Activated naive CD8-positive, alpha-beta T cell treated with anti-CD3 and anti-CD28 coated beads for 36 hours (primary cell): Measurements from ENCODE around the gene OLFML2B. TPM values are rescaled to one million over a fixed set of nuclear protein-coding genes. Genes with fewer than 3 reads are reported as not detected.

Source experiments
- DNase-seq: peaks from one replicate; pipeline ENCODE4 v3.0.0; 2021
- H3K27ac Mint-ChIP-seq: one replicate; pipeline ENCODE4 v1.8.0; 2022; ENCODE audit warnings: mild to moderate bottlenecking, moderate library complexity, mixed read lengths
- H3K27me3 Mint-ChIP-seq: one replicate; pipeline ENCODE4 v1.8.0; 2022; ENCODE audit warnings: mild to moderate bottlenecking, mixed read lengths
- H3K36me3 Mint-ChIP-seq: one replicate; pipeline ENCODE4 v1.8.0; 2021; ENCODE audit warnings: mild to moderate bottlenecking, mixed read lengths
- H3K4me1 Mint-ChIP-seq: one replicate; pipeline ENCODE4 v1.8.0; 2021; ENCODE audit warnings: mixed read lengths
- H3K4me3 Mint-ChIP-seq: one replicate; pipeline ENCODE4 v1.8.0; 2022; ENCODE audit warnings: mild to moderate bottlenecking, moderate library complexity, mixed read lengths
- H3K9me3 Mint-ChIP-seq: one replicate; pipeline ENCODE4 v1.8.0; 2022; ENCODE audit warnings: mixed read lengths
- total RNA-seq, 2 experiments: library from RNA; stranded (reverse); gene quantifications; one replicate each; pipeline ENCODE4 v1.2.3, GENCODE V29; 2021

The OLFML2B gene
- total RNA-seq, 2 experiments from 2014 or later = 0.12 TPM; not detected in 1

DNA sequence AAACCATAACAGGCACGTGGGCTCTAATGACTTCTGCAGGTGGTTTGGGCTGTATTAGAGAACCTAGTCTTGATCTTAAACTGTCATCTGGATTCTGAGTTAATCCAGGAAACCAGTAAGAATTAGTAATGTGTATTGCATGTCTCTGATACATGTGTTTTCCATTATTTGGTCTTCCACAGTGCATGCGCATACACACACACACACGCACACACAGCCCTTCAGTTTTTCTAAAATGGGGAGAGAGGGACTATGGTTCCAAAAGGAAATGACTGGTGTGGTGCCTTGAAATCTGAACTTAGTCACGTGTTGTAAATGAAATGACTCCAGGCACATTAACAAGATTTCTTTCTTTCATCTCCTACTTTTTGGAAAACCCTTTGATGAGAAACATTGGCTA lies 67.6 kb downstream of the OLFML2B start:
- Mint-ChIP-seq H3K9me3 (no peaks in the 10 kb centered on the region), H3K36me3 (peaks cover 38% of the 10 kb centered on the region), H3K27ac (no peak overlapping the region), H3K4me3 (no peak overlapping the region), H3K4me1 (peaks cover 48% of the 10 kb centered on the region), H3K27me3 (no peaks in the 10 kb centered on the region)
- no peak for DNase-seq

- Mint-ChIP-seq H3K4me3 (no peak overlapping the region), H3K36me3 (peaks cover 34% of the 10 kb centered on the region), H3K27ac (no peak overlapping the region), H3K4me1 (peaks cover 44% of the 10 kb centered on the region), H3K27me3 (no peaks in the 10 kb centered on the region), H3K9me3 (no peaks in the 10 kb centered on the region)
- DNase-seq = no peak
These were observed 68.1 kb downstream of the OLFML2B start for GRCh38 chr1:161955606-161956005.

- Mint-ChIP-seq H3K9me3 (no peaks in the 10 kb centered on the region), H3K4me1 (peaks cover 34% of the 10 kb centered on the region), H3K27me3 (no peaks in the 10 kb centered on the region), H3K36me3 (peaks cover 32% of the 10 kb centered on the region), H3K4me3 (no peak overlapping the region), H3K27ac (no peak overlapping the region)
- DNase-seq = no peak
These were observed 69.2 kb downstream of the OLFML2B start for GRCh38 chr1:161954466-161954865.

GRCh38 chr1:161954050-161954449 lies 69.6 kb downstream of the OLFML2B start:
- Mint-ChIP-seq H3K4me1 (peaks cover 32% of the 10 kb centered on the region), H3K4me3 (no peak overlapping the region), H3K27me3 (no peaks in the 10 kb centered on the region), H3K27ac (no peak overlapping the region), H3K9me3 (no peaks in the 10 kb centered on the region), H3K36me3 (peaks cover 31% of the 10 kb centered on the region)
- DNase-seq = no peak

DNA sequence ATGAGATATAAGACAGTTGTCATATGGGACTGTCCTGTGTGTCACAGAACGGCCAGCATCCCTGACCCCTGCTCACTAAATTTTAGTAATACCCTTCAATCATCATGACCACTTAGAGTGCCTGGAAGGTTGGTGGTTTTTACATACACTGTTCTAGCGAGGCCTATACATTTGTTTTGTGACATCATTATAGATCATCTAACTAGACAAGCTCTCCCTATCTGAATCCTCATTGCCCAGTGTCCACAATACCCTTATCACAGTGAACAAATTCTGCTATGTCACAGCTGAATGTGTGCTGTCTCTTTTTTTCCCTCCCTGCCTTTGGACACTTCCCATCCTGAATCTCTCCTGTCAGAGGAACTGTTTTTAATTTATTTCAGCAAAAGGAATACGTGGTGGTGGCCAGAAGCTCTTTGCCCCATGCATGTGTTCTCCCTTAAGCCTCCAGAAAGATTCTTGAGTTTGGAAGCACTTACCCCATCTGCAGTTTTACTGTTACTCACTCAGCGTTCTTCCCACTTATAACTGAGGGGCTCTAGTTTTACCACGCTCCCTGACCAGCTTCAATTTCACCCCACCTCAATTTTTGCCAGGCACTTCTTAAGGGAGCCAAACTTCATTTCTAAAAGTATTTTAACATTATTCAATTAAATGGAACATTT lies 70.3 kb downstream of the OLFML2B start:
- DNase-seq = no peak
- Mint-ChIP-seq H3K27me3 (no peaks in the 10 kb centered on the region), H3K4me3 (no peak overlapping the region), H3K4me1 (peaks cover 26% of the 10 kb centered on the region), H3K36me3 (peaks cover 30% of the 10 kb centered on the region), H3K27ac (no peak overlapping the region), H3K9me3 (no peaks in the 10 kb centered on the region)

- Mint-ChIP-seq H3K4me3 (no peak overlapping the region), H3K4me1 (peaks cover 24% of the 10 kb centered on the region), H3K9me3 (no peaks in the 10 kb centered on the region), H3K27me3 (no peaks in the 10 kb centered on the region), H3K27ac (no peak overlapping the region), H3K36me3 (peaks cover 33% of the 10 kb centered on the region)
- DNase-seq = no peak
These were observed 71.0 kb downstream of the OLFML2B start for GRCh38 chr1:161952607-161953172.

- no peak for DNase-seq
- no peak overlapping the region for H3K27ac Mint-ChIP-seq
- H3K27me3 Mint-ChIP-seq = no peaks in the 10 kb centered on the region
- H3K36me3 Mint-ChIP-seq = peaks cover 33% of the 10 kb centered on the region
- H3K4me1 Mint-ChIP-seq = peaks cover 24% of the 10 kb centered on the region
- no peak overlapping the region for H3K4me3 Mint-ChIP-seq
- H3K9me3 Mint-ChIP-seq = no peaks in the 10 kb centered on the region
These were observed 72.0 kb downstream of the OLFML2B start for GRCh38 chr1:161951646-161952045.

DNA sequence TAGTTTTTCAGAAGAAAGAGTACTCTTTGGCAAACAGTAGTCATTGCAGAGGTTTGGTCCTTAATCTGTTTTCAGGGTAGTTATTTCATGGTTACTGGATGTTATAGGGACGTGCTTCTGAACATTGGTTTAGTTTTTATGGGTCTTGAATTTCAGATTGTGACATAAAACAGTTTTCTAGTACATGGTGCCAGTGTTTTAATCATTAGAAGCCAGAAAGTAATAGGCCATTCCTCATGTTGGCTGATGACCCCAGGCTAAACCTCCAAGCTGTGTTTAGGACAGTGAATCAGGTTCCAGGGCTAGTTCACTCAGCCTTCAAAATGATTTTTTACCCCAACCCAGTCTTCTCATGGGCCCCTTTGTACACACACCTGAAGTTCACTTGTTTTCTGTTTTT lies 73.3 kb downstream of the OLFML2B start:
- no peaks in the 10 kb centered on the region for H3K27me3 Mint-ChIP-seq
- no peak overlapping the region for H3K27ac Mint-ChIP-seq

DNA sequence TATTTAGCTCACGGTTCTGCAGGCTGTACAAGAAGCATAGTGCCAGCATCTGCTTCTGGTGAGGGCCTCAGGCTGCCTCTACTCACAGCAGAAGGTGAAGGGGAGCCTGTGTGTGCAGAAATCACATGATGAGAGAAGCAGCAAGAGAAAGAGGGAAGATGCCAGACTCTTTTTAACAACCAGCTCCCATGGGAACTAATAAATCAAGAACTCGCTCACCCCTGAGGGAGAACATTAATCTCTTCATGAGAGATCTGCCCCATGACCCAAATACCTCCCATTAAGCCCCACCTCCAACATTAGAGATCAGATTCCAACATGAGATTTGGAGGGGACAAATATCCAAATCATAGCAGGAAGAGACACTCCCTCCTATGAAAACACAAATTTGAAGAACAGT lies 74.1 kb downstream of the OLFML2B start:
- H3K4me1 Mint-ChIP-seq = peaks cover 23% of the 10 kb centered on the region
- H3K9me3 Mint-ChIP-seq = no peaks in the 10 kb centered on the region
- no peak overlapping the region for H3K4me3 Mint-ChIP-seq
- no peak overlapping the region for H3K27ac Mint-ChIP-seq
- no peak for DNase-seq
- peaks cover 28% of the 10 kb centered on the region for H3K36me3 Mint-ChIP-seq
- H3K27me3 Mint-ChIP-seq = no peaks in the 10 kb centered on the region

More for the DNA sequence above, 73.3 kb downstream of the OLFML2B start:
- Mint-ChIP-seq H3K4me3 (no peak overlapping the region), H3K9me3 (no peaks in the 10 kb centered on the region), H3K36me3 (peaks cover 34% of the 10 kb centered on the region), H3K4me1 (peaks cover 24% of the 10 kb centered on the region)
- DNase-seq = no peak

DNA sequence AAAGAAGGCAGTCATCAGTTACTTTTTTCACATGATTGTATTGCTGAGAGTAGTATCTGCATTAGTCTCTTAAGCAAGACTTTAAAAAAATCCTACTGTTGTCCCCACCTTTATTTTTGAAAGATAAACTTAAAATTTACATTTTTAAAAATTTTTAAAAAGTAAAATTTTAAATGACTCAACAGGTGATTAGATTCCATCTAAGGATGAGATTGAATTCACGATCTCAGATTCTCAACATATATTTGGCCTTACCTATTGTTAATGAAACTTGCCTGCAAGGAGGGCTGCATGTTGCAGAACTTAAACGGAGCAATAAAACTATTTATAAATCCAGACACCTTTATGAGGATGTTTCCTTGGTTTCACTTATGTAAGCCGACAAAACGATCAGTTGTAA lies 75.2 kb downstream of the OLFML2B start:
- H3K27ac Mint-ChIP-seq = no peak overlapping the region
- no peaks in the 10 kb centered on the region for H3K27me3 Mint-ChIP-seq
- H3K4me3 Mint-ChIP-seq = no peak overlapping the region
- peaks cover 15% of the 10 kb centered on the region for H3K4me1 Mint-ChIP-seq
- no peaks in the 10 kb centered on the region for H3K9me3 Mint-ChIP-seq
- H3K36me3 Mint-ChIP-seq = peaks cover 35% of the 10 kb centered on the region
- DNase-seq = no peak

DNA sequence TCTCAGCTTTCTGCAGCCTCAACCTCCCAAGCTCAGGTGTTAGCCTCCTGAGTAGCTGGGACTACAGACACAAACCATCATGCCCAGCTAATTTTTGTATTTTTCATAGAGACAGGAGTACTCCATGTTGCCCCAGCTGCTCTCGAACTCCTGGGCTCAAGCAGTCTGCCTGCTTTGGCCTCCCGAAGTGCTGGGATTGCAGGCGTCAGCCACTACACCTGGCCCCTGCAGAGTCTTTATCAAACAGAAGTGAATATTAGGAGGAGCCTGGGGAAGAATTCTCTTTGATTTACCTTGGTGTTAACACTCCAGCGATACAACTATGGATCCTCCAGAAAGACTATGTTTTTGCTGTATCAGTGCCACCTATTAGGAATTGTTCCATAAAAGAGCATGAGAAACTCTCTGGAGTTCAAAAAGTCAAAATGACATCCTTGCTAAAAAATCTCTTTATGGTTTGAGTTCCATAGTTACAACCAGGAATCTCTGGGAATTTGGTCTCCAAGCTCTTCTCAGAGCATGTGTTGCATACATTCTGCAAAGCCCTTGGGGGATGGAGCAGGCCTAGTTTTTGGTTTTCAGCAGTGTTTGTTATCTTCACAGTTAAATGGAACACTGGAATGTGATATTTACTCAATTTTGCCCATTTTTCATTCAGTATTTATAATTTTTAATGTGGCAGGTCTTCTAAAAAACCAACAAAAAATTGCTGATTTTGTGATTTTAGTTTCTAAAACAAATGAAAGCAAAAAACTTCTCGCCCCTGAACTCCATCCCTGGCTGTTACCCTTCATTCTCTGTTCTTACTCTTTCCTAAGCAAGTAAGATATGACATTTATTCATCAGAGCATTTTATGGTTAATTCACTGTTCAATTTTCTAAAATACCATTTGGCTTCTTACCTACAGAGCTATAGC lies 77.3 kb downstream of the OLFML2B start:
- peaks cover 31% of the 10 kb centered on the region for H3K36me3 Mint-ChIP-seq
- H3K4me1 Mint-ChIP-seq = peaks cover 3% of the 10 kb centered on the region
- H3K4me3 Mint-ChIP-seq = no peak overlapping the region
- no peak for DNase-seq
- H3K9me3 Mint-ChIP-seq = no peaks in the 10 kb centered on the region
- no peaks in the 10 kb centered on the region for H3K27me3 Mint-ChIP-seq
- H3K27ac Mint-ChIP-seq = no peak overlapping the region

- no peak for DNase-seq
- no peaks in the 10 kb centered on the region for H3K9me3 Mint-ChIP-seq
These were observed 78.2 kb downstream of the OLFML2B start for GRCh38 chr1:161945306-161946060.

DNA sequence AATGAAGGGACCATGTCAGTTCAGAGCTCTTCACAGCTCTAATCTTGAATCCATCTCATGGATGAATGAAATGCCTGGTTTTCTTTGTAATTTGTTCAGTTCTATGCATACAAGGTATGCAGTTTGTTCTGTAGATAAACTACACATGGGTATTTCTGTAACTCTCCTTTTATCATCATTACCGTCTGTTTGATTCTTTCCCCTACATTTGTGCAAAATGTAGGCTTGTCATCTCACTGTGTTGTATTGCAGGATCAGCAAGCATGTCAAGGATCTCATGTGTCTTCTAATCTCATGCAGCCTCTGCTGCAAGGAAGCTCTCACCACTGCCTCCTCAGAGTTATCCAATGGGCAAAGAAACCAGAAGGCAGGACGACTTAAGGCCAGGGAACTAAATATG lies 79.3 kb downstream of the OLFML2B start:
- DNase-seq = no peak
- H3K4me1 Mint-ChIP-seq = no peaks in the 10 kb centered on the region
- H3K9me3 Mint-ChIP-seq = no peaks in the 10 kb centered on the region
- peaks cover 28% of the 10 kb centered on the region for H3K36me3 Mint-ChIP-seq
- no peak overlapping the region for H3K4me3 Mint-ChIP-seq
- no peaks in the 10 kb centered on the region for H3K27me3 Mint-ChIP-seq
- no peak overlapping the region for H3K27ac Mint-ChIP-seq

More at GRCh38 chr1:161945306-161946060, 78.2 kb downstream of the OLFML2B start:
- peaks cover 31% of the 10 kb centered on the region for H3K36me3 Mint-ChIP-seq
- H3K27ac Mint-ChIP-seq = no peak overlapping the region
- H3K27me3 Mint-ChIP-seq = no peaks in the 10 kb centered on the region
- no peaks in the 10 kb centered on the region for H3K4me1 Mint-ChIP-seq
- no peak overlapping the region for H3K4me3 Mint-ChIP-seq

DNA sequence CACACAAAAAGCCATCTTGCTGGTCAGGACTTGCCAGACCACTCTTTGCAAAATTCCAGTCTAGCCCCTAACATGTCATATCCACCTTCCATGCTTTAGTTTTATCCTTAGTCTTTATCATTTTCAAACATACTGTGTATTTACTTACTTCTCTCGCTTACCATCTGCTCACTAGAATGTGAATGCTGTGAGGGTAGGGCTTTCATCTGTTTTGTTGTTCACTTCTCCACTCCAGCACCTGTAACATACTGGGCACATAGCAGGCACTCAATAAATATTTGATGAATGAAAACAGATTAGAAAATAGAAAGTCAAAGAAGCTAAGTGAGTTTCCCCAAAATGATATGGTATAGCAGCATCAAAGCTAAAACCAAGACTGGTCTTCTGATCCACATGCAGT lies 79.9 kb downstream of the OLFML2B start:
- Mint-ChIP-seq H3K4me1 (no peaks in the 10 kb centered on the region), H3K27me3 (no peaks in the 10 kb centered on the region), H3K4me3 (no peak overlapping the region), H3K36me3 (peaks cover 25% of the 10 kb centered on the region), H3K9me3 (no peaks in the 10 kb centered on the region), H3K27ac (no peak overlapping the region)
- DNase-seq = no peak
